ENCODE measurements around the gene PGAP3. TPM values are rescaled to one million over a fixed set of nuclear protein-coding genes. Genes with fewer than 3 reads are reported as not detected.

PGAP3 gene
- total and polyA plus RNA-seq, 5 donors: 12.9 to 24.0 (median 14.7) TPM

DNA sequence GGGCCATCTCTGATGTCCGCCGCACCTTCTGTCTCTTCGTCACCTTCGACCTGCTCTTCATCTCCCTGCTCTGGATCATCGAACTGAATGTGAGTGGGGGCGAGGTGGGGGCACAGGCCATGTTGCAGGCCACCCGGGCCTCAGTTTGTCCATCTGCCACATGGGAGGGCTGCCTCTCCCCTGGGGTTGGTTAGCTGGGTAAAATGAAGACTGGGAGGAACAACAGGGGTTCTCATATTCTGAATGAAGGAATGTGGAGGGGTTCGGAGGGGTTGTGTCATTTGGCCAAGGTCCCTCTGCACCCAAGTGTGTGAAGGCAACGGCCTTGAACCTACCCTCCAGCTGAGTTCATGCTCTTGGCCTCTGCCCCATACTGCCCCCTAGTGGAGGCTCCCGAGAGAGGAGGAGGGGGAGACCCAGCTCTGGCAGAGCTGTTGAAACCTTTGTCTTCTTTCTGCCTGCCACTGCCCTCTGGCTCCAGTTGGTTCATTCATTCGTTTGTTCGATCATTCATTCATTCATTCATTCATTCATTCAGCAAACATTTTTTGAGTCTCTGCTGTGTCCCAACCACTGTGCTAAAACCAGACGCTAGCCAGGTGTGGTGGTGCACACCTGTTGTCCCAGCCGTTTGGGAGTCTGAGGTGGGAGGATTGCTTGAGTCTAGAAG lies 34.1 kb downstream of the PGAP3 start:
- H3K4me1 ChIP-seq (ENCODE audit: control insufficient read depth, insufficient read depth, low read length): peaks cover 2% of the 10 kb centered on the region
- H3K9me3 ChIP-seq (ENCODE audit: control insufficient read depth, low read length): no peaks in the 10 kb centered on the region
- ATAC-seq: peak; percentile 32 to 45
- intact Hi-C loops (cut with DNase I): no loop called here
- peak; percentile 70 to 86 (median 86) for DNase-seq
- H3K4me3 ChIP-seq (ENCODE audit: low read length): no peak overlapping the region
- WGBS: 67% methylated on average over 14 of the region's 14 CpGs
- no peaks in the 10 kb centered on the region for H3K27me3 ChIP-seq (ENCODE audit: control insufficient read depth, insufficient read depth)
- no peak overlapping the region for H3K27ac ChIP-seq (ENCODE audit: low read length)

GRCh38 chr17:39653316-39653661 lies 34.6 kb downstream of the PGAP3 start:
- Histone ChIP-seq H3K27me3 (ENCODE audit: control insufficient read depth, insufficient read depth) (no peaks in the 10 kb centered on the region), H3K4me3 (ENCODE audit: low read length) (no peak overlapping the region), H3K27ac (ENCODE audit: low read length) (no peak overlapping the region), H3K9me3 (ENCODE audit: control insufficient read depth, low read length) (no peaks in the 10 kb centered on the region), H3K4me1 (ENCODE audit: control insufficient read depth, insufficient read depth, low read length) (no peaks in the 10 kb centered on the region)
- intact Hi-C loops (cut with DNase I): no loop called here
- DNase-seq (no peak), ATAC-seq (peak; percentile 7 to 20)
- 80% methylated on average over 12 of the region's 12 CpGs for WGBS

DNA sequence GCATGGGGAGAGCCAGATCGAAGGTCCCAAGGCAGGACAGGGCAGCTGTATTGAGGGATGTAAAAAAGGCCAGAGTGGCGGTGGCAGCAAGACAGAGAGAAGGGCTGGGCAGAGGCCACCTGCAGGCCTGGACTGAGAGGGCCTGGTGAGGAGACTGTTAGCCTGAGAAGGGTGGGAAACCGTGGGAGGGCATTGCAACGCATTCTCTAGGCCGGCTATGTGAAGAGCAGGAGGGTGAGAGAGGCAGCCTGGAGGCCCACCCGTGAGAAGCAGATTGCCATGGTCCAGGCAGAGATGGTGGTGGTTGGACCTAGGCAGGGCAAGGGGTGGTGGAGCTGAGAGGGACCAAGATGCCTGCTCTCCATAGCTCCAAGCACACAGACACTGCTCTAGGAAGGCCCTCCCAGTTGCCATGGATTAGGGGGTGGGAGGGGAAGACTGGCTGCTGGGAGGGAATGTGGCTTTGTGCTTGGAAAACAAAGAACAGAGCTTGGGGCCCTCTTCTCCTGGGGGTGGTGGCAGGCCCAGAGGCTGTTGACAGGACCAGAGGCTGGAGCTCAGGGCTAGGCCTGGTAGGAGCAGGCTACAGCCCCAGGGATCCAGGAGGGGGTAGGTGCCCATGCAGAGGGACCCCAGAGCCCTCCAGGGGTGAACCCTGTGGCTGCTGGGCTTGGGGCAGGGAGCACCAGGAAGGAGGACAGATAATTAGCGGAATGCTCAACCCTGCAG lies 35.1 kb downstream of the PGAP3 start:
- H3K27ac ChIP-seq (ENCODE audit: low read length): no peak overlapping the region
- peak; percentile 12 to 22 for ATAC-seq
- H3K9me3 ChIP-seq (ENCODE audit: control insufficient read depth, low read length): no peaks in the 10 kb centered on the region
- WGBS: 56% methylated on average over 7 of the region's 7 CpGs
- H3K4me1 ChIP-seq (ENCODE audit: control insufficient read depth, insufficient read depth, low read length): no peaks in the 10 kb centered on the region
- intact Hi-C loops (cut with DNase I): no loop called here
- H3K27me3 ChIP-seq (ENCODE audit: control insufficient read depth, insufficient read depth): no peaks in the 10 kb centered on the region
- DNase-seq: no peak
- no peak overlapping the region for H3K4me3 ChIP-seq (ENCODE audit: low read length)

- no peaks in the 10 kb centered on the region for H3K27me3 ChIP-seq (ENCODE audit: control insufficient read depth, insufficient read depth)
- no peak overlapping the region for H3K27ac ChIP-seq (ENCODE audit: low read length)
- intact Hi-C loops (cut with DNase I): no loop called here
- no peak for DNase-seq
- ATAC-seq: no peak
- no peaks in the 10 kb centered on the region for H3K9me3 ChIP-seq (ENCODE audit: control insufficient read depth, low read length)
- no peak overlapping the region for H3K4me3 ChIP-seq (ENCODE audit: low read length)
- 60% methylated on average over 8 of the region's 8 CpGs for WGBS
- H3K4me1 ChIP-seq (ENCODE audit: control insufficient read depth, insufficient read depth, low read length): no peaks in the 10 kb centered on the region
These were observed 35.8 kb downstream of the PGAP3 start for GRCh38 chr17:39651923-39652586.

GRCh38 chr17:39650121-39650579 lies 37.7 kb downstream of the PGAP3 start:
- intact Hi-C loops (cut with DNase I): no loop called here

DNA sequence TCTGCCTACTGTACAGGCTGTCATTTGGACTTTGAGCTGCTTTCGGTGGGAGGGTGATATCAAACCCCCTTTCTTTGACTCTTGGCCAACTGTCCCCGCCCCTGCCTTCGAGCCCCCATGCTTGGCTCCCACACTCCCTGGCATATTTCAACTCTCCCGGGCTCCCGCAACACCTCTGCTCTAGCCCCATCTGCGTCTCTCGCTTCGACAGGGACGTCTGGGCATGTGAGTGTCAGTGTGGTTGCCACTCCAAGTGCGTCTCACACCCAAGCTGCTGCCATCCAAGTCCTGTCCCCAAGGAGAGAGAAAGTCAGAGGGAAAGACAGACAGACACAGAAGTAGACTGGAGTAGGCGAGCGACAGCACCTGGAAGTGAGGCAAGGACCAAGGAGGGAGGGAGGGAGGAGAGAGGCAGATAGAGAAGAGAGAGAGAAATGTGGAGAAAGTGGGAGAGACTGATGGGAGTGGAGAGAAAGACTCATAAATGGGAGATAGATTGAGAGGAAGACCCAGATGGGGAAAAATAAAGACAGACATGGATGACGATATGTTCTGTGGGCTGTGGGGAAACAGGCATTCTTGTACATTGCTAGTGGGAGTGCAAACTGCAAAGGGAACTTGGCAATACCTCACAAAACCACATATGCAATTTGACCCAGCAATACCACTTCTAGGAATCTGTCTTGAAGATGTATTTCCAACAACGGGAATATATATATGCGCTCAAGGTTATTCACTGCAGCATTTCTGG lies 39.1 kb downstream of the PGAP3 start:
- no peak for DNase-seq
- no peak overlapping the region for H3K27ac ChIP-seq (ENCODE audit: low read length)
- H3K27me3 ChIP-seq (ENCODE audit: control insufficient read depth, insufficient read depth): no peaks in the 10 kb centered on the region
- H3K4me1 ChIP-seq (ENCODE audit: control insufficient read depth, insufficient read depth, low read length): no peaks in the 10 kb centered on the region
- ATAC-seq: no peak
- no peaks in the 10 kb centered on the region for H3K9me3 ChIP-seq (ENCODE audit: control insufficient read depth, low read length)
- intact Hi-C loops (cut with DNase I): loop anchor here in 1 of 4 donors (10.0 kb wide), 1 partner anchor 56 kb away; the partner anchor contains the start of gene ERBB2
- no peak overlapping the region for H3K4me3 ChIP-seq (ENCODE audit: low read length)
- WGBS: 83% methylated on average over 15 of the region's 15 CpGs

More at GRCh38 chr17:39650121-39650579, 37.7 kb downstream of the PGAP3 start:
- H3K27ac ChIP-seq (ENCODE audit: low read length): no peak overlapping the region
- no peaks in the 10 kb centered on the region for H3K27me3 ChIP-seq (ENCODE audit: control insufficient read depth, insufficient read depth)
- no peaks in the 10 kb centered on the region for H3K4me1 ChIP-seq (ENCODE audit: control insufficient read depth, insufficient read depth, low read length)
- H3K4me3 ChIP-seq (ENCODE audit: low read length): no peak overlapping the region
- WGBS: 87% methylated on average over 11 of the region's 11 CpGs
- ATAC-seq (no peak), DNase-seq (no peak)
- H3K9me3 ChIP-seq (ENCODE audit: control insufficient read depth, low read length): no peaks in the 10 kb centered on the region

DNA sequence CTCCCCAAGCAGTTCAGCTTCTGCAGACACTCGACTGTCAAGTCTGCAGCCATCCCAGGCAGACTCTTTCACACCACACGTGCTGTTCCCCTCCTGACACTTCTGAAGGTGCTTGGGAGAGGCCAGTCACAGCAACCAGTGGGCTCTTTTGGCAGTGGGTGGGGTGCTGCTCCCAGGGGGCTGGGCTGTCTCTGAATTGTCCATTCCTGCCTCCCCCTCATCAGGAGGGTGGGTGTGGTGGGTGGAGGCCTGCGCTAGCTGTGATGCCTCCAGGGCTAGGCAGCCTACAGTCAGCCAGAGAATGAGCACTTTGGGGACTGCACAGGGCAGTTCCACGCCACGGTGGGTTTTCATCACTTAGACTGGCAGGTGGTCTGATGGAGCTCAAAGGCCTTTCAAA lies 40.6 kb downstream of the PGAP3 start:
- 63% methylated on average over 5 of the region's 5 CpGs for WGBS
- ATAC-seq: no peak
- no peak for DNase-seq

GRCh38 chr17:39643271-39643670 lies 44.6 kb downstream of the PGAP3 start:
- Histone ChIP-seq H3K9me3 (ENCODE audit: control insufficient read depth, low read length) (no peaks in the 10 kb centered on the region), H3K4me3 (ENCODE audit: low read length) (no peak overlapping the region), H3K27ac (ENCODE audit: low read length) (no peak overlapping the region), H3K27me3 (ENCODE audit: control insufficient read depth, insufficient read depth) (no peaks in the 10 kb centered on the region), H3K4me1 (ENCODE audit: control insufficient read depth, insufficient read depth, low read length) (peaks cover 20% of the 10 kb centered on the region)
- intact Hi-C loops (cut with DNase I): loop anchor here in 1 of 4 donors (10.0 kb wide), 1 partner anchor 62 kb away; the partner anchor contains the start of gene ERBB2
- WGBS: 73% methylated on average over 4 of the region's 4 CpGs
- ATAC-seq (peak; percentile 15 to 32), DNase-seq (no peak)

More for the DNA sequence above, 40.6 kb downstream of the PGAP3 start:
- intact Hi-C loops (cut with DNase I): loop anchor here in 1 of 4 donors (10.0 kb wide), 1 partner anchor 58 kb away; the partner anchor contains the start of gene ERBB2
- Histone ChIP-seq H3K9me3 (ENCODE audit: control insufficient read depth, low read length) (no peaks in the 10 kb centered on the region), H3K4me3 (ENCODE audit: low read length) (no peak overlapping the region), H3K4me1 (ENCODE audit: control insufficient read depth, insufficient read depth, low read length) (peaks cover 6% of the 10 kb centered on the region), H3K27me3 (ENCODE audit: control insufficient read depth, insufficient read depth) (no peaks in the 10 kb centered on the region), H3K27ac (ENCODE audit: low read length) (no peak overlapping the region)

GRCh38 chr17:39642291-39643074 lies 45.4 kb downstream of the PGAP3 start:
- intact Hi-C loops (cut with DNase I): loop anchor here in 1 of 4 donors (10.0 kb wide), 1 partner anchor 62 kb away; the partner anchor contains the start of gene ERBB2
- WGBS: 82% methylated on average over 9 of the region's 9 CpGs
- Histone ChIP-seq H3K4me1 (ENCODE audit: control insufficient read depth, insufficient read depth, low read length) (peaks cover 24% of the 10 kb centered on the region), H3K4me3 (ENCODE audit: low read length) (no peak overlapping the region), H3K9me3 (ENCODE audit: control insufficient read depth, low read length) (no peaks in the 10 kb centered on the region), H3K27me3 (ENCODE audit: control insufficient read depth, insufficient read depth) (no peaks in the 10 kb centered on the region), H3K27ac (ENCODE audit: low read length) (no peak overlapping the region)
- DNase-seq: no peak
- ATAC-seq: no peak

- ATAC-seq: no peak
- H3K27ac ChIP-seq (ENCODE audit: low read length): no peak overlapping the region
- no peak for DNase-seq
- no peaks in the 10 kb centered on the region for H3K27me3 ChIP-seq (ENCODE audit: control insufficient read depth, insufficient read depth)
- H3K4me3 ChIP-seq (ENCODE audit: low read length): no peak overlapping the region
- intact Hi-C loops (cut with DNase I): loop anchor here in 1 of 4 donors (10.0 kb wide), 1 partner anchor 63 kb away; the partner anchor contains the start of gene ERBB2
- WGBS: 67% methylated on average over 7 of the region's 7 CpGs
- H3K4me1 ChIP-seq (ENCODE audit: control insufficient read depth, insufficient read depth, low read length): peaks cover 24% of the 10 kb centered on the region
- no peaks in the 10 kb centered on the region for H3K9me3 ChIP-seq (ENCODE audit: control insufficient read depth, low read length)
These were observed 46.0 kb downstream of the PGAP3 start for GRCh38 chr17:39641883-39642282.

Measured in right cardiac atrium (tissue), 5 donors.